OCI-M2 (cell line): Measurements from ENCODE around the gene MYOZ3.

Source experiments
- DNase-seq: peaks from one replicate; lab custom pipeline; 2025; ENCODE audit not compliant: unreplicated experiment; lab: John Stamatoyannopoulos, UW

The MYOZ3 gene

GRCh38 chr5:150642567-150642927, 18.5 kb upstream of the MYOZ3 start:
- DNase-seq, result no peak

- DNase-seq, result no peak
Observed at GRCh38 chr5:150642991-150643710, 17.9 kb upstream of the MYOZ3 start.

GRCh38 chr5:150644058-150644457, 17.0 kb upstream of the MYOZ3 start:
- DNase-seq, result no peak

GRCh38 chr5:150644514-150644913, 16.5 kb upstream of the MYOZ3 start:
- no peak for DNase-seq

- no peak for DNase-seq
Observed at GRCh38 chr5:150645070-150645700, 15.9 kb upstream of the MYOZ3 start.

- no peak for DNase-seq
Observed at GRCh38 chr5:150647275-150648251, 13.5 kb upstream of the MYOZ3 start.

GRCh38 chr5:150648294-150649107, 12.6 kb upstream of the MYOZ3 start:
- DNase-seq, result no peak

GRCh38 chr5:150649108-150650020, 11.7 kb upstream of the MYOZ3 start:
- DNase-seq, result no peak

- no peak for DNase-seq
Observed at GRCh38 chr5:150650021-150651006, 10.7 kb upstream of the MYOZ3 start.

- DNase-seq, result no peak
Observed at GRCh38 chr5:150651382-150651781, 9.7 kb upstream of the MYOZ3 start.

GRCh38 chr5:150651924-150652671, 9.0 kb upstream of the MYOZ3 start:
- DNase-seq, result no peak

- DNase-seq, result no peak
Observed at GRCh38 chr5:150653145-150653761, 7.8 kb upstream of the MYOZ3 start.

GRCh38 chr5:150653762-150654556, 7.1 kb upstream of the MYOZ3 start:
- no peak for DNase-seq

- DNase-seq, result no peak
Observed at GRCh38 chr5:150655221-150655620, 5.8 kb upstream of the MYOZ3 start.

- no peak for DNase-seq
Observed at GRCh38 chr5:150656191-150657132, 4.6 kb upstream of the MYOZ3 start.

- no peak for DNase-seq
Observed at GRCh38 chr5:150658121-150658520, 2.9 kb upstream of the MYOZ3 start.
